ENCODE data around the gene HK1.

- TF ChIP-seq ZFP30 (CRISPR knock-in tag; IDR thresholded peaks at IDR 0.05) = no peak
- TF ChIP-seq ZC3H10 (CRISPR knock-in tag; IDR thresholded peaks at IDR 0.05) = no peak
- no peak for TF ChIP-seq CREB5 (CRISPR knock-in tag; IDR thresholded peaks at IDR 0.05; ENCODE audit: low read depth)
- TF ChIP-seq PATZ1 (CRISPR knock-in tag; IDR thresholded peaks at IDR 0.05; ENCODE audit: borderline replicate concordance) = no peak
- TF ChIP-seq PPARA (CRISPR knock-in tag; IDR thresholded peaks at IDR 0.05; ENCODE audit: borderline replicate concordance) = no peak
- TF ChIP-seq ZFP3 (CRISPR knock-in tag; IDR thresholded peaks at IDR 0.05) = no peak
- TF ChIP-seq GLIS3 (CRISPR knock-in tag; IDR thresholded peaks at IDR 0.05) = no peak
Measured at GRCh38 chr10:69397972-69398371, 119.7 kb downstream of the HK1 start.
